HG02970 (cell line): ENCODE results near the gene KIF21A.

Source experiments
- ATAC-seq: cut with Tn5 transposase; IDR thresholded peaks from one replicate; pipeline ENCODE4 v1.9.1; 2021; ENCODE audit warnings: mild to moderate bottlenecking, moderate library complexity, moderate number of reproducible peaks; ENCODE audit not compliant: unreplicated experiment, low FRiP score

Gene KIF21A

GRCh38 chr12:39393179-39393578 is 49.7 kb downstream of the KIF21A start:
- no peak for ATAC-seq

- no peak for ATAC-seq
Measured at GRCh38 chr12:39392154-39392925, 50.6 kb downstream of the KIF21A start.

GRCh38 chr12:39390752-39391151 is 52.2 kb downstream of the KIF21A start:
- no peak for ATAC-seq

- ATAC-seq: no peak
Measured at GRCh38 chr12:39389399-39390150, 53.3 kb downstream of the KIF21A start.

- ATAC-seq: no peak
Measured at GRCh38 chr12:39386335-39386734, 56.6 kb downstream of the KIF21A start.

GRCh38 chr12:39383114-39383513 is 59.8 kb downstream of the KIF21A start:
- no peak for ATAC-seq

GRCh38 chr12:39380090-39380489 is 62.8 kb downstream of the KIF21A start:
- ATAC-seq: no peak

GRCh38 chr12:39378341-39378740 is 64.6 kb downstream of the KIF21A start:
- ATAC-seq: no peak

GRCh38 chr12:39375206-39375808 is 67.6 kb downstream of the KIF21A start:
- ATAC-seq: no peak

- ATAC-seq: no peak
Measured at GRCh38 chr12:39372929-39373328, 70.0 kb downstream of the KIF21A start.

- ATAC-seq: no peak
Measured at GRCh38 chr12:39372204-39372925, 70.6 kb downstream of the KIF21A start.

GRCh38 chr12:39369756-39370155 is 73.2 kb downstream of the KIF21A start:
- no peak for ATAC-seq

- ATAC-seq: no peak
Measured at GRCh38 chr12:39368891-39369290, 74.0 kb downstream of the KIF21A start.

- no peak for ATAC-seq
Measured at GRCh38 chr12:39368096-39368495, 74.8 kb downstream of the KIF21A start.

- ATAC-seq: no peak
Measured at GRCh38 chr12:39367494-39367893, 75.4 kb downstream of the KIF21A start.

GRCh38 chr12:39365364-39366001 is 77.4 kb downstream of the KIF21A start:
- ATAC-seq: no peak

GRCh38 chr12:39364196-39364595 is 78.7 kb downstream of the KIF21A start:
- no peak for ATAC-seq

GRCh38 chr12:39359645-39360044 is 83.3 kb downstream of the KIF21A start:
- ATAC-seq: no peak

- no peak for ATAC-seq
Measured at GRCh38 chr12:39357041-39357440, 85.9 kb downstream of the KIF21A start.

- ATAC-seq: no peak
Measured at GRCh38 chr12:39355841-39356240, 87.1 kb downstream of the KIF21A start.
